GM18867 (cell line): ENCODE results near the gene KXD1.

Source experiments
- ATAC-seq: cut with Tn5 transposase; IDR thresholded peaks from one replicate; pipeline ENCODE4 v1.9.1; 2021; ENCODE audit warnings: mild to moderate bottlenecking, moderate library complexity; ENCODE audit not compliant: unreplicated experiment

The KXD1 gene

DNA sequence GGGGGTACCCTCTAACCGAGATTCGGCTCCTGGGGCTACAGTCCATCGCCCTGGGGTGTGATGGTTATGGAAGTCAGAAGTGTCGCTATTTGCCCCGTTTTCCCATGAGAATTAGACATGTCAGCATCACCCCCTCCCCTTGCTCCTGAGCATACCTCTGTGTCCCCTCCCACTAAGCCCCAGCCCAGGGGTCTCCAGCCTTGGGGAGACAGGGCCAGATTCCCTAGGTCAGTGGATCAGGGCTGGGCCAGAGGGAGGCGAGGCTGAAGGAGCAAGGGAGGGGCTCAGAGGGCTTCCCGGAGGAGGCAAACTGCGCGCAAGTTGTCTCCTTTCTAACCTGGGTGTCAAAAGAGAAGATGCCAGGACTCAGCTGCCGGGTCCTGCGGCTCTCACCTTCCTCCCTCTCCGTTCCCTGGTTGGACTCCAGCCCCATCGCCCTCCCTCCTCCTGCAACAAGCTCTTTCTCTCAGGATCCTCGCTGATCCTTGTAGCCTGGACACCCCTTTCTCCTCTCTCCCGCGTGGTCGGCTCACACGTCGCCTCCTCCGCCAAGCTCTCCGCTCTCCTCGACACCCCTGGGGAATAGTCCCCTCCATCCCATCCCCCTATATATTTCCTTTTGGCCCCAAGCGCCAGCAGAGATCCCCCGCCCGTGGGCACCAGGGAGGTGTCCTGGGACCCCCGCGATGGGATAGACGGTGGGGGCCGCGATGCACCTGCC, 54.5 kb downstream of the KXD1 start:
- ATAC-seq, result no peak

DNA sequence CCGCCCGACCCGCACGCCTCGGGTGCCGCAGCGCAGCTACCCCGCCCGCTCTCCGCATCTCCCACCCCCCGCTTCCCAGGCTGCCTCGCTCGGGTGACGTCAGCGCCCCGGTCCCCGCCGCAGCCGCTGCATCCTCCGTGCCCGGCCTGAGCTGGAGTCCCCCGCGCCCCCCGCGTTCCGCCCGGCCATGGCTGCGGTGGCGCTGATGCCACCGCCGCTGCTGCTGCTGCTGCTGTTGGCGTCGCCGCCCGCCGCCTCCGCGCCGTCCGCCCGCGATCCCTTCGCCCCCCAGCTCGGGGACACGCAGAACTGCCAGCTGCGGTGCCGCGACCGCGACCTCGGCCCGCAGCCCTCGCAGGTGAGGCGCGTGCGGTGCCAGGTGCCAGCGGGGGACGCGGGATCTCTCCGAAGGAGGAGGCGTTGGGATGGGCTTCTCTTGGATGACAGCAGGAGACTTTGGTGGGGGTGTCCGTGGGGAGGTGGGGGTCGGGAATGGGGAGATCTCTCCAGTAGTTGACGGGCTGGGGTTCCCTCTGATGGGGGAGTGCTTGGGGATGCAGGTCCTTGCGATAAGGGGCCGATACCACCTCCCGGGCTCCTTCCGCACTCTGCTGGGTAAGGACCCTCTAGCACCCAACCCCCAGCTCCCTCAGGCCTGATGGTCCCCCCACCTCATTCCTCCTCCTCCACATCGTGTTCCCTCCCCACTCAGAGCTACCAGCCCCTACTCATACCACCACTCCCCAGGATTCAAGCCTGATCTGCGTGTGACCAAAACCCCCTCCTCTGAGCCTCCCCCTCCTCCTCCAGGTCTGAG, 55.3 kb downstream of the KXD1 start, which contains the start of gene TMEM59L:
TMEM59L (plus strand) TSS at position 99 of the 817 bp plus-strand sequence; CDS start at position 188, 89 bp downstream.
- no peak for ATAC-seq

DNA sequence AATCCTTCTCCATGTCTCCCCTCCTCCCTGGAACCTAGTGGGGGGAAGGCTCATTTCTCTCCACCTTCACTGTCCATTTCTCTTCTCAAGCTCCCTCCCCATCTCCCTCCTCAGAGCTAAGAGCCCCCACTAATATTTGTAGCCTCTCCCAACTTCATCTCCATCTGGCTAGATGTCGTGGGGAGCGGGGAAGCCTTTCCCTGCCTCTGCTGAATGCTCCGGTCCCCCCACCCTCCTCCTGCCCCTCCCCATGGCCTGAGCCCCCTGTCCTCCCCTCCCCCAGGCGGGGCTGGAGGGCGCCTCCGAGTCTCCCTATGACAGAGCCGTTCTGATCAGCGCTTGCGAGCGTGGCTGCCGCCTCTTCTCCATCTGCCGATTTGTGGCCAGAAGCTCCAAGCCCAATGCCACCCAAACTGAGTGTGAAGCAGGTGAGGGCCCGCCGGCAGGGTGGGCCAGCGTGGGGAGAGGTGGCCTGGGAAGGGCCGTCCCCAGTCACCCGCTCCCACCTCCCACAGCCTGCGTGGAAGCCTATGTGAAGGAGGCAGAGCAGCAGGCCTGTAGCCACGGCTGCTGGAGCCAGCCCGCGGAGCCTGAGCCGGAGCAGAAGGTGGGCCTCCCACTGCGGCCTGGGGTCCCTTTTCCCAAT, 56.0 kb downstream of the KXD1 start:
- no peak for ATAC-seq

DNA sequence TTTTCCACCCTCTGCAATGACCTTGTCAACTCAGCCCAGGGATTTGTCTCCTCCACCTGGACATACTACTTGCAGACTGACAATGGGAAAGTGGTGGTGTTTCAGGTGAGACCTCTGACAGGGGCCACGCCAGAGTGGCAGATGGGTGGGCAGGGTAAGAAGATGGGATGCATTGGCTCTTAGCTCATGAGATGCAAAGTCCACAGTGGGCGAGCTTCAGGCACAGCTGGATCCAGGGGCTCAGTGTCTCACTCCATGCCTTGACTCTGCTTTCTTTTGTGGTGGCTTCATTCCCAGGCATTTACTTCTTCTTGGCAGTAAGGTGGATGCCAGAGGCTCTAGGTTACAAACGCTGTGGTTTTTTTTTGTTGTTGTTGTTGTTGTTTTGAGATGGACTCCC, 58.4 kb downstream of the KXD1 start:
- ATAC-seq, result no peak

DNA sequence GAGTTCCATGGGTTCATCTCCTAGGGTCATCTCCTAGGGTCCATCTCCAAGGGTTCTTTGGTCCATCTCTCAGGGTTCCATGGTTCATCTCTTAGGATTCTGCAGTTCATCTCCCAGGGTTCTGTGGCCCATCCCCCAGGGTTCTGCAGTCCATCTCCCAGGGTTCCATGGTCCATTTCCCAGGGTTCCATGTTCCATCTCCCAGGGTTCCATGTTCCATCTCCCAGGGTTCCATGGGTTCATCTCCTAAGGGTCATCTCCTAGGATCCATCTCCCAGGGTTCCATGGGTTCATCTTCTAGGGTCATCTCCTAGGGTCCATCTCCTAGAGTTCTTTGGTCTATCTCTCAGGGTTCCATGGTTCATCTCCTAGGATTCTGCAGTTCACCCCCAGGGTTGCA, 59.9 kb downstream of the KXD1 start:
- ATAC-seq, result no peak

- ATAC-seq, result no peak
These were observed 60.6 kb downstream of the KXD1 start for GRCh38 chr19:18618236-18618635.
